ENCODE results near the gene NUP205. TPM values are rescaled to one million over a fixed set of nuclear protein-coding genes. Genes with fewer than 3 reads are reported as not detected.

The NUP205 gene
- total and polyA plus RNA-seq, 2 of the 13 experiments (the other 11 are each of a cell fraction or from before 2014, with no cell fraction given), result 46.2 to 87.2 TPM

DNA sequence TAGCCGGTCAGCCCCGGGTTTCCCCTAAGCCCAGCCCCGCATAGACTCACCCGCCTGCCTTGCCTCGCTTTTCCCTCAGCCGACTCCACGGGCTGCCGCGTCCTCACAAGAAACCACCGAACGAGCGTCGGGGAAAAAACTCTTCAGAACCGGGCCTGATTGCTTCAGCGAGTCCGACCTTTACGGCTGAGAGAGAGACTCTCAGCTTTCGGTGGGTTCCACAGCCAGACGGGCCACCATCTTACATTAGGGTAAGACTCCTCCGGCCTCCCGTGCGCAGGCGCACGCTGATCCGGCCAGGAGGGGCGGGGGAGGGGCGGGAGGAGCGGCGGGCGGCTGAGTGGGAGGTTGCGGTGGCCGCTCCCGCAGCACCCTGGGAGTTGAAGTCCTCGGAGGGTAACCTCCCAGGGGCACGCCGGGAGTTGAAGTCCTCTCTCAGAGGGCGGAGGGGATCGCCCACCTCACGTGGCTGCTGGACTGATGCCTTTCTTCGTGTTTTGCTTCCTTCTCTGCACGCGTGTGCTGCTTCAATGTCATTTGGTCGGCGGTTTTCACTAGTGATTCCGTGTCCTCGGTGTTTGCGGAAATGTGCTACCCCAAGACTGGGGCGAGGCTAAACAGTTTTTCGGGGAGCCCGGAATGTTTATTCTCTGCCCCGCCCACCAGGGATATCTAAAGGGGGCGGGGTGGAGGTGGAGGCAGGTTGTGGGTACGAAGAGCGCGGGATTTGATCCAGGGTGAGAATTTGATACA is 47.7 kb upstream of the NUP205 start, which contains the start of gene CNOT4 (continued):
- TF ChIP-seq BCL3 (CRISPR knock-in tag; IDR thresholded peaks at IDR 0.05) (no peak), SOX6 (IDR thresholded peaks at IDR 0.05) (no peak), SOX6 (CRISPR knock-in tag; IDR thresholded peaks at IDR 0.05) (peak; percentile 18; the same call in 1 of the 2 replicates), SMYD3 (CRISPR knock-in tag; IDR thresholded peaks at IDR 0.05) (0 out of 2 replicates have a peak, but pooled peaks have one; percentile 3), RBAK (CRISPR knock-in tag; IDR thresholded peaks at IDR 0.05) (no peak), MAFF (IDR thresholded peaks at IDR 0.05; ENCODE audit: low read depth, low read length) (no peak), REPIN1 (CRISPR knock-in tag; IDR thresholded peaks at IDR 0.05; ENCODE audit: borderline replicate concordance, low read depth) (peak; percentile 72; the same call in 1 of the 2 replicates), U2AF2 (IDR thresholded peaks at IDR 0.05; ENCODE audit: low read depth, low read length) (no peak), CEBPB (IDR thresholded peaks at IDR 0.05; ENCODE audit: borderline replicate concordance, low read depth, low read length) (no peak), ZNF772 (CRISPR knock-in tag; IDR thresholded peaks at IDR 0.05) (peak; percentile 26; the same call in 1 of the 2 replicates), ZNF318 (CRISPR knock-in tag; IDR thresholded peaks at IDR 0.05) (no peak)
- TF ChIP-seq, protein P1, sequence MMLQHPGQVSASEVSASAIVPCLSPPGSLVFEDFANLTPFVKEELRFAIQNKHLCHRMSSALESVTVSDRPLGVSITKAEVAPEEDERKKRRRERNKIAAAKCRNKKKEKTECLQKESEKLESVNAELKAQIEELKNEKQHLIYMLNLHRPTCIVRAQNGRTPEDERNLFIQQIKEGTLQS (CRISPR knock-in tag; IDR thresholded peaks at IDR 0.05), result no peak
- TF ChIP-seq, protein P2, sequence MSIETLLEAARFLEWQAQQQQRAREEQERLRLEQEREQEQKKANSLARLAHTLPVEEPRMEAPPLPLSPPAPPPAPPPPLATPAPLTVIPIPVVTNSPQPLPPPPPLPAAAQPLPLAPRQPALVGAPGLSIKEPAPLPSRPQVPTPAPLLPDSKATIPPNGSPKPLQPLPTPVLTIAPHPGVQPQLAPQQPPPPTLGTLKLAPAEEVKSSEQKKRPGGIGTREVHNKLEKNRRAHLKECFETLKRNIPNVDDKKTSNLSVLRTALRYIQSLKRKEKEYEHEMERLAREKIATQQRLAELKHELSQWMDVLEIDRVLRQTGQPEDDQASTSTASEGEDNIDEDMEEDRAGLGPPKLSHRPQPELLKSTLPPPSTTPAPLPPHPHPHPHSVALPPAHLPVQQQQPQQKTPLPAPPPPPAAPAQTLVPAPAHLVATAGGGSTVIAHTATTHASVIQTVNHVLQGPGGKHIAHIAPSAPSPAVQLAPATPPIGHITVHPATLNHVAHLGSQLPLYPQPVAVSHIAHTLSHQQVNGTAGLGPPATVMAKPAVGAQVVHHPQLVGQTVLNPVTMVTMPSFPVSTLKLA (IDR thresholded peaks at IDR 0.05), result peak; percentile 86
- TF ChIP-seq, protein P3, sequence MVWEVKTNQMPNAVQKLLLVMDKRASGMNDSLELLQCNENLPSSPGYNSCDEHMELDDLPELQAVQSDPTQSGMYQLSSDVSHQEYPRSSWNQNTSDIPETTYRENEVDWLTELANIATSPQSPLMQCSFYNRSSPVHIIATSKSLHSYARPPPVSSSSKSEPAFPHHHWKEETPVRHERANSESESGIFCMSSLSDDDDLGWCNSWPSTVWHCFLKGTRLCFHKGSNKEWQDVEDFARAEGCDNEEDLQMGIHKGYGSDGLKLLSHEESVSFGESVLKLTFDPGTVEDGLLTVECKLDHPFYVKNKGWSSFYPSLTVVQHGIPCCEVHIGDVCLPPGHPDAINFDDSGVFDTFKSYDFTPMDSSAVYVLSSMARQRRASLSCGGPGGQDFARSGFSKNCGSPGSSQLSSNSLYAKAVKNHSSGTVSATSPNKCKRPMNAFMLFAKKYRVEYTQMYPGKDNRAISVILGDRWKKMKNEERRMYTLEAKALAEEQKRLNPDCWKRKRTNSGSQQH (CRISPR knock-in tag; IDR thresholded peaks at IDR 0.05; ENCODE audit: low read depth), result peak; percentile 20; the same call in 1 of the 2 replicates
- TF ChIP-seq, protein P4, sequence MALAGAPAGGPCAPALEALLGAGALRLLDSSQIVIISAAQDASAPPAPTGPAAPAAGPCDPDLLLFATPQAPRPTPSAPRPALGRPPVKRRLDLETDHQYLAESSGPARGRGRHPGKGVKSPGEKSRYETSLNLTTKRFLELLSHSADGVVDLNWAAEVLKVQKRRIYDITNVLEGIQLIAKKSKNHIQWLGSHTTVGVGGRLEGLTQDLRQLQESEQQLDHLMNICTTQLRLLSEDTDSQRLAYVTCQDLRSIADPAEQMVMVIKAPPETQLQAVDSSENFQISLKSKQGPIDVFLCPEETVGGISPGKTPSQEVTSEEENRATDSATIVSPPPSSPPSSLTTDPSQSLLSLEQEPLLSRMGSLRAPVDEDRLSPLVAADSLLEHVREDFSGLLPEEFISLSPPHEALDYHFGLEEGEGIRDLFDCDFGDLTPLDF (CRISPR knock-in tag; IDR thresholded peaks at IDR 0.05), result no peak

Measured in HepG2 (cell line).